ENCODE data around the gene BAHCC1. TPM values are rescaled to one million over a fixed set of nuclear protein-coding genes. Genes with fewer than 3 reads are reported as not detected.
A peak's percentile ranks its signal among the peaks of the same experiment; 100 is the strongest.

BAHCC1 gene
- total and polyA plus RNA-seq, 9 of the 15 experiments (the other 6 are each of a cell fraction or from before 2014, with no cell fraction given), result 0.14 to 26.9 (median 5.0) TPM

DNA sequence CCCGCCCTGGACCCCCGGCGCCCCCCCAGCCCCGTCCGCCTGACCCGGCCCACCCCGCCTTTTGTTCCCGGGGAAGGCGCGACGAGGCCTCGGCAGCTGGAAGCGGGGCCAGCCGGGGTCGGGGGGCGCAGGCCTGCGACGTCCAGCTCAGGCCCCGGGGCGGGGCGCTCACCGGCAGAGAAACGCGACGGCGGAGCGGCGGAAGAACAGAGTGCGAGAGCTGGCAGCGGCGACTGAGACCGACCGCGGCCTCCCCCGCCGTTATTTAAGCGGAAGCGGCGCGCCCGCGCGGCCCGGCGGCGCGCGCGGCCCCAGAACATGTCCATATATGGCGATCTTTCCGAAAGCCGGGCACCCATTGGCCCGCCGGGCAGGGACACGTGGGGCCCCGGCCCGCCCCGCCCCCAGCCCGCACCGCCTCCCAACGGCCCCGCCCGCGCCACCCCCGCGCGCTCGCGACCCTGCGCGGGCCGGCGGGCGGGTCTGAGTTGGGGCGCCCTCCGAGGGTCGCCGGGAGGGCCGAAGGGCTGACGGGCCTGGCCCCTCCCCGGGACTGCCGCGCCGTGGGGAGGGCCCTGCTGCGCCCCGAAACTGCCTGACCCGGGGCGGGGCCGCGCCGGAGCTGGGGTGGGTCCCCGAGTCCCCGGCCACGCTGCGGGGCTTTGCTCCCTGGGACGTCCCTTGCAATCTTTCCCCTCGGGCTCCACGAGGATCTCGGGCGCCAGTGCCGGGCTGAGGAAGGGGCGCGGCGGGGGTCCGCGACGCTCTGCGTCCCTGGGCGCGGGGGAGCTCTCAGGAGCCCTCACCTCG, 117.5 kb downstream of the BAHCC1 start, which contains the start of gene ACTG1 (continued):
- no peak for TF ChIP-seq PRDM10 (IDR thresholded peaks at IDR 0.05; ENCODE audit: partially characterized antibody)
- peak; percentile 98 for TF ChIP-seq POLR2H (tag; IDR thresholded peaks at IDR 0.05; ENCODE audit: low read depth)
- TF ChIP-seq ZNF445 (CRISPR knock-in tag; IDR thresholded peaks at IDR 0.05; ENCODE audit: low read depth), result no peak
- TF ChIP-seq DACH1 (IDR thresholded peaks at IDR 0.05; ENCODE audit: partially characterized antibody), result no peak
- peak; percentile 25; the same call in 1 of the 2 replicates for TF ChIP-seq JUND (IDR thresholded peaks at IDR 0.05; ENCODE audit: borderline replicate concordance, low read depth, low read length)
- no peak for TF ChIP-seq JUND (tag; IDR thresholded peaks at IDR 0.05; ENCODE audit: borderline replicate concordance, low read depth, low read length)
- TF ChIP-seq ZNF639 (CRISPR knock-in tag; conservative IDR thresholded peaks at IDR 0.05 in 1 of 2, IDR thresholded peaks at IDR 0.05 in 1 of 2), result peak in 1 of 2 experiments; percentile 92; a peak in 2 of 4 replicates
- TF ChIP-seq XRCC3 (IDR thresholded peaks at IDR 0.05), result no peak
- TF ChIP-seq, protein P1, sequence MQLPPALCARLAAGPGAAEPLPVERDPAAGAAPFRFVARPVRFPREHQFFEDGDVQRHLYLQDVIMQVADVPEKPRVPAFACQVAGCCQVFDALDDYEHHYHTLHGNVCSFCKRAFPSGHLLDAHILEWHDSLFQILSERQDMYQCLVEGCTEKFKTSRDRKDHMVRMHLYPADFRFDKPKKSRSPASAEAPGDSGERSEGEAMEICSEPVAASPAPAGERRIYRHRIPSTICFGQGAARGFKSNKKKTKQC (CRISPR knock-in tag; IDR thresholded peaks at IDR 0.05), result peak; percentile 52; the same call in 1 of the 2 replicates
- TF ChIP-seq TAF1 (IDR thresholded peaks at IDR 0.05; ENCODE audit: control insufficient read depth, extremely low read depth, insufficient read depth, low read length, severe bottlenecking), result peak; percentile 92
- no peak for TF ChIP-seq SMARCA5 (IDR thresholded peaks at IDR 0.05)
- TF ChIP-seq MAZ (CRISPR knock-in tag; conservative IDR thresholded peaks at IDR 0.05 in 1 of 2, IDR thresholded peaks at IDR 0.05 in 1 of 2), result peak; percentile 70 to 91; a peak in 2 of 4 replicates
- TF ChIP-seq PCBP2 (IDR thresholded peaks at IDR 0.05; ENCODE audit: low read depth, low read length, poor library complexity, severe bottlenecking), result no peak
- TF ChIP-seq CXXC5 (CRISPR knock-in tag; IDR thresholded peaks at IDR 0.05), result peak; percentile 79
- no peak for TF ChIP-seq IFI16 (CRISPR knock-in tag; IDR thresholded peaks at IDR 0.05)
- no peak for TF ChIP-seq PURB (CRISPR knock-in tag; IDR thresholded peaks at IDR 0.05; ENCODE audit: low read depth)
- no peak for TF ChIP-seq SAFB2 (IDR thresholded peaks at IDR 0.05; ENCODE audit: borderline replicate concordance, low read depth, low read length, severe bottlenecking)
- TF ChIP-seq NCOA1 (IDR thresholded peaks at IDR 0.05; ENCODE audit: low read depth), result no peak
- no peak for TF ChIP-seq POU5F1 (IDR thresholded peaks at IDR 0.05; ENCODE audit: borderline replicate concordance, low read depth, low read length, partially characterized antibody)
- no peak for TF ChIP-seq HDGF (IDR thresholded peaks at IDR 0.05)
- TF ChIP-seq, protein P2, sequence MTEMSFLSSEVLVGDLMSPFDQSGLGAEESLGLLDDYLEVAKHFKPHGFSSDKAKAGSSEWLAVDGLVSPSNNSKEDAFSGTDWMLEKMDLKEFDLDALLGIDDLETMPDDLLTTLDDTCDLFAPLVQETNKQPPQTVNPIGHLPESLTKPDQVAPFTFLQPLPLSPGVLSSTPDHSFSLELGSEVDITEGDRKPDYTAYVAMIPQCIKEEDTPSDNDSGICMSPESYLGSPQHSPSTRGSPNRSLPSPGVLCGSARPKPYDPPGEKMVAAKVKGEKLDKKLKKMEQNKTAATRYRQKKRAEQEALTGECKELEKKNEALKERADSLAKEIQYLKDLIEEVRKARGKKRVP (CRISPR knock-in tag; IDR thresholded peaks at IDR 0.05), result no peak
